ENCODE measurements around the gene C11orf65.
"Not testable (repeated sequence)": the region's sequence is repeated elsewhere in the genome, so short reads cannot be mapped to it uniquely, and the experiment has no call there.

C11orf65 gene

GRCh38 chr11:108466405-108466804 lies 924 bp downstream of the C11orf65 start:
- Histone ChIP-seq H3K27ac (ENCODE audit: low read length) (no peak overlapping the region), H3K4me1 (ENCODE audit: control insufficient read depth, low read depth, low read length) (no peaks in the 10 kb centered on the region), H3K9me3 (ENCODE audit: control insufficient read depth, low read depth, low read length) (no peaks in the 10 kb centered on the region), H3K36me3 (ENCODE audit: control insufficient read depth, low read depth, low read length) (no peaks in the 10 kb centered on the region), H3K9ac (ENCODE audit: low read length) (peak overlapping the region; percentile 90), H3K4me3 (ENCODE audit: low read length) (peak overlapping the region; percentile 82), H3K27me3 (ENCODE audit: control insufficient read depth, insufficient read depth, low read length) (no peaks in the 10 kb centered on the region)

GRCh38 chr11:108453207-108453835 lies 14.0 kb downstream of the C11orf65 start:
- H3K27ac ChIP-seq (ENCODE audit: low read length) = no peak overlapping the region
- H3K9me3 ChIP-seq (ENCODE audit: control insufficient read depth, low read depth, low read length) = peaks cover 2% of the 10 kb centered on the region
- no peaks in the 10 kb centered on the region for H3K27me3 ChIP-seq (ENCODE audit: control insufficient read depth, insufficient read depth, low read length)
- H3K36me3 ChIP-seq (ENCODE audit: control insufficient read depth, low read depth, low read length) = no peaks in the 10 kb centered on the region
- no peaks in the 10 kb centered on the region for H3K4me1 ChIP-seq (ENCODE audit: control insufficient read depth, low read depth, low read length)
- H3K4me3 ChIP-seq (ENCODE audit: low read length) = no peak overlapping the region
- no peak overlapping the region for H3K9ac ChIP-seq (ENCODE audit: low read length)

- not testable (repeated sequence) for H3K4me3 ChIP-seq (ENCODE audit: low read length); H3K27me3 ChIP-seq (ENCODE audit: control insufficient read depth, insufficient read depth, low read length); H3K36me3 ChIP-seq (ENCODE audit: control insufficient read depth, low read depth, low read length); H3K27ac ChIP-seq (ENCODE audit: low read length); H3K4me1 ChIP-seq (ENCODE audit: control insufficient read depth, low read depth, low read length); H3K9ac ChIP-seq (ENCODE audit: low read length)
- H3K9me3 ChIP-seq (ENCODE audit: control insufficient read depth, low read depth, low read length) = peaks cover 11% of the 10 kb centered on the region
Observed at GRCh38 chr11:108441445-108441844, 25.9 kb downstream of the C11orf65 start.

- Histone ChIP-seq H3K36me3 (ENCODE audit: control insufficient read depth, low read depth, low read length) (no peaks in the 10 kb centered on the region), H3K27me3 (ENCODE audit: control insufficient read depth, insufficient read depth, low read length) (no peaks in the 10 kb centered on the region), H3K4me1 (ENCODE audit: control insufficient read depth, low read depth, low read length) (no peaks in the 10 kb centered on the region), H3K27ac (ENCODE audit: low read length) (no peak overlapping the region), H3K9me3 (ENCODE audit: control insufficient read depth, low read depth, low read length) (peaks cover 11% of the 10 kb centered on the region), H3K9ac (ENCODE audit: low read length) (no peak overlapping the region), H3K4me3 (ENCODE audit: low read length) (no peak overlapping the region)
Observed at GRCh38 chr11:108436594-108436993, 30.7 kb downstream of the C11orf65 start.

- peaks cover 4% of the 10 kb centered on the region for H3K9me3 ChIP-seq (ENCODE audit: control insufficient read depth, low read depth, low read length)
- no peak overlapping the region for H3K27ac ChIP-seq (ENCODE audit: low read length)
- H3K27me3 ChIP-seq (ENCODE audit: control insufficient read depth, insufficient read depth, low read length) = no peaks in the 10 kb centered on the region
- no peak overlapping the region for H3K4me3 ChIP-seq (ENCODE audit: low read length)
- H3K4me1 ChIP-seq (ENCODE audit: control insufficient read depth, low read depth, low read length) = no peaks in the 10 kb centered on the region
- H3K36me3 ChIP-seq (ENCODE audit: control insufficient read depth, low read depth, low read length) = no peaks in the 10 kb centered on the region
- no peak overlapping the region for H3K9ac ChIP-seq (ENCODE audit: low read length)
Observed at GRCh38 chr11:108435066-108435465, 32.3 kb downstream of the C11orf65 start.

- no peaks in the 10 kb centered on the region for H3K27me3 ChIP-seq (ENCODE audit: control insufficient read depth, insufficient read depth, low read length)
- no peak overlapping the region for H3K4me3 ChIP-seq (ENCODE audit: low read length)
- no peaks in the 10 kb centered on the region for H3K4me1 ChIP-seq (ENCODE audit: control insufficient read depth, low read depth, low read length)
- H3K27ac ChIP-seq (ENCODE audit: low read length) = no peak overlapping the region
- H3K36me3 ChIP-seq (ENCODE audit: control insufficient read depth, low read depth, low read length) = no peaks in the 10 kb centered on the region
- no peak overlapping the region for H3K9ac ChIP-seq (ENCODE audit: low read length)
- no peaks in the 10 kb centered on the region for H3K9me3 ChIP-seq (ENCODE audit: control insufficient read depth, low read depth, low read length)
Observed at GRCh38 chr11:108432783-108433182, 34.5 kb downstream of the C11orf65 start.

- Histone ChIP-seq H3K4me3 (ENCODE audit: low read length) (no peak overlapping the region), H3K4me1 (ENCODE audit: control insufficient read depth, low read depth, low read length) (no peaks in the 10 kb centered on the region), H3K9ac (ENCODE audit: low read length) (no peak overlapping the region), H3K27me3 (ENCODE audit: control insufficient read depth, insufficient read depth, low read length) (no peaks in the 10 kb centered on the region), H3K9me3 (ENCODE audit: control insufficient read depth, low read depth, low read length) (no peaks in the 10 kb centered on the region), H3K36me3 (ENCODE audit: control insufficient read depth, low read depth, low read length) (no peaks in the 10 kb centered on the region), H3K27ac (ENCODE audit: low read length) (no peak overlapping the region)
Observed at GRCh38 chr11:108431997-108432396, 35.3 kb downstream of the C11orf65 start.

- H3K4me3 ChIP-seq (ENCODE audit: low read length) = no peak overlapping the region
- H3K9me3 ChIP-seq (ENCODE audit: control insufficient read depth, low read depth, low read length) = no peaks in the 10 kb centered on the region
- no peaks in the 10 kb centered on the region for H3K36me3 ChIP-seq (ENCODE audit: control insufficient read depth, low read depth, low read length)
- H3K4me1 ChIP-seq (ENCODE audit: control insufficient read depth, low read depth, low read length) = no peaks in the 10 kb centered on the region
- H3K9ac ChIP-seq (ENCODE audit: low read length) = no peak overlapping the region
- no peak overlapping the region for H3K27ac ChIP-seq (ENCODE audit: low read length)
- no peaks in the 10 kb centered on the region for H3K27me3 ChIP-seq (ENCODE audit: control insufficient read depth, insufficient read depth, low read length)
Observed at GRCh38 chr11:108431370-108431769, 36.0 kb downstream of the C11orf65 start.

- H3K9ac ChIP-seq (ENCODE audit: low read length); H3K9me3 ChIP-seq (ENCODE audit: control insufficient read depth, low read depth, low read length); H3K4me1 ChIP-seq (ENCODE audit: control insufficient read depth, low read depth, low read length); H3K27me3 ChIP-seq (ENCODE audit: control insufficient read depth, insufficient read depth, low read length); H3K4me3 ChIP-seq (ENCODE audit: low read length); H3K27ac ChIP-seq (ENCODE audit: low read length); H3K36me3 ChIP-seq (ENCODE audit: control insufficient read depth, low read depth, low read length): not testable (repeated sequence)
Observed at GRCh38 chr11:108417551-108417950, 49.8 kb downstream of the C11orf65 start.

GRCh38 chr11:108414958-108415357 lies 52.4 kb downstream of the C11orf65 start:
- H3K4me1 ChIP-seq (ENCODE audit: control insufficient read depth, low read depth, low read length) = no peaks in the 10 kb centered on the region
- no peaks in the 10 kb centered on the region for H3K36me3 ChIP-seq (ENCODE audit: control insufficient read depth, low read depth, low read length)
- no peak overlapping the region for H3K9ac ChIP-seq (ENCODE audit: low read length)

GRCh38 chr11:108405706-108406105 lies 61.6 kb downstream of the C11orf65 start:
- Histone ChIP-seq H3K27ac (ENCODE audit: low read length) (no peak overlapping the region), H3K9ac (ENCODE audit: low read length) (no peak overlapping the region), H3K36me3 (ENCODE audit: control insufficient read depth, low read depth, low read length) (no peaks in the 10 kb centered on the region), H3K9me3 (ENCODE audit: control insufficient read depth, low read depth, low read length) (no peaks in the 10 kb centered on the region), H3K4me1 (ENCODE audit: control insufficient read depth, low read depth, low read length) (no peaks in the 10 kb centered on the region), H3K4me3 (ENCODE audit: low read length) (no peak overlapping the region), H3K27me3 (ENCODE audit: control insufficient read depth, insufficient read depth, low read length) (no peaks in the 10 kb centered on the region)

More at GRCh38 chr11:108414958-108415357, 52.4 kb downstream of the C11orf65 start:
- H3K27ac ChIP-seq (ENCODE audit: low read length) = no peak overlapping the region
- no peaks in the 10 kb centered on the region for H3K9me3 ChIP-seq (ENCODE audit: control insufficient read depth, low read depth, low read length)
- H3K27me3 ChIP-seq (ENCODE audit: control insufficient read depth, insufficient read depth, low read length) = no peaks in the 10 kb centered on the region
- H3K4me3 ChIP-seq (ENCODE audit: low read length) = no peak overlapping the region

- Histone ChIP-seq H3K9me3 (ENCODE audit: control insufficient read depth, low read depth, low read length) (no peaks in the 10 kb centered on the region), H3K36me3 (ENCODE audit: control insufficient read depth, low read depth, low read length) (no peaks in the 10 kb centered on the region), H3K9ac (ENCODE audit: low read length) (no peak overlapping the region), H3K4me3 (ENCODE audit: low read length) (no peak overlapping the region), H3K4me1 (ENCODE audit: control insufficient read depth, low read depth, low read length) (no peaks in the 10 kb centered on the region), H3K27ac (ENCODE audit: low read length) (no peak overlapping the region), H3K27me3 (ENCODE audit: control insufficient read depth, insufficient read depth, low read length) (no peaks in the 10 kb centered on the region)
Observed at GRCh38 chr11:108403052-108403451, 64.3 kb downstream of the C11orf65 start.

Data from iPS-18a (cell line).